MM.1S (cell line): Measurements from ENCODE around the gene PDE10A.

ENCODE experiments used
- DNase-seq: peaks from one replicate; pipeline ENCODE4 v3.0.0-alpha.2; 2015
- H2AFZ ChIP-seq: fragments of 300-600 bp; sonication (generic); 2 replicates; pipeline ENCODE4 v1.6.0; 2016; ENCODE audit warnings: antibody characterized with exemption, low read length
- H3F3A ChIP-seq: fragments of 300-600 bp; sonication (generic); 2 replicates; pipeline ENCODE4 v1.6.1; 2016; ENCODE audit warnings: mild to moderate bottlenecking, antibody characterized with exemption, low read length, moderate library complexity, mixed read lengths; ENCODE audit not compliant: insufficient read depth
- H3K27ac ChIP-seq: fragments of 300-600 bp; sonication (generic); 2 replicates; pipeline ENCODE4 v1.5.1; 2016; ENCODE audit warnings: mild to moderate bottlenecking, low read length
- H3K27me3 ChIP-seq: fragments of 300-600 bp; sonication (generic); replicated peaks from 2 replicates; pipeline ENCODE4 v1.6.0; 2016; ENCODE audit warnings: low read length; ENCODE audit not compliant: insufficient read depth
- H3K36me3 ChIP-seq: fragments of 300-600 bp; sonication (generic); replicated peaks from 2 replicates; pipeline ENCODE4 v1.6.1; 2016; ENCODE audit warnings: mild to moderate bottlenecking, low read length, mixed read lengths; ENCODE audit not compliant: insufficient read depth
- H3K4me1 ChIP-seq: fragments of 300-600 bp; sonication (generic); 2 replicates; pipeline ENCODE4 v1.6.1; 2016; ENCODE audit warnings: low read length, mixed read lengths
- H3K4me2 ChIP-seq: fragments of 300-600 bp; sonication (generic); 2 replicates; pipeline ENCODE4 v1.6.0; 2016; ENCODE audit warnings: low read depth, low read length
- H3K4me3 ChIP-seq: fragments of 300-600 bp; sonication (generic); 2 replicates; pipeline ENCODE4 v1.5.1; 2016; ENCODE audit warnings: low read length, mixed read lengths
- H3K79me2 ChIP-seq: fragments of 300-600 bp; sonication (generic); 2 replicates; pipeline ENCODE4 v1.6.1; 2016; ENCODE audit warnings: mixed run types, low read length, mixed read lengths
- H3K9ac ChIP-seq: fragments of 300-600 bp; sonication (generic); 2 replicates; pipeline ENCODE4 v1.6.1; 2016; ENCODE audit warnings: low read length, mixed read lengths
- H3K9me2 ChIP-seq: fragments of 300-600 bp; sonication (generic); replicated peaks from 2 replicates; pipeline ENCODE4 v1.6.1; 2016; ENCODE audit warnings: mild to moderate bottlenecking, low read length, mixed read lengths; ENCODE audit not compliant: insufficient read depth
- H3K9me3 ChIP-seq: fragments of 300-600 bp; sonication (generic); replicated peaks from 2 replicates; pipeline ENCODE4 v1.6.1; 2016; ENCODE audit warnings: mild to moderate bottlenecking, low read length, mixed read lengths; ENCODE audit not compliant: insufficient read depth
- H4K20me1 ChIP-seq: fragments of 300-600 bp; sonication (generic); 2 replicates; pipeline ENCODE4 v1.6.1; 2016; ENCODE audit warnings: mild to moderate bottlenecking, low read length, moderate library complexity, mixed read lengths; ENCODE audit not compliant: insufficient read depth
- CTCF ChIP-seq: fragments of 300-600 bp; sonication (generic); IDR thresholded peaks from 2 replicates; pipeline ENCODE4 v1.5.1; 2016; ENCODE audit warnings: antibody characterized with exemption, low read length, mixed read lengths
- EZH2 ChIP-seq: fragments of 300-600 bp; sonication (generic); optimal IDR thresholded peaks from 2 replicates; pipeline ENCODE3; 2017; ENCODE audit warnings: low read depth, mild to moderate bottlenecking, antibody characterized with exemption, low read length, mixed read lengths
- EZH2phosphoT487 ChIP-seq: fragments of 300-600 bp; sonication (generic); IDR thresholded peaks from 2 replicates; pipeline ENCODE4 v1.6.1; 2018; ENCODE audit warnings: antibody characterized with exemption, low read length

PDE10A gene

DNA sequence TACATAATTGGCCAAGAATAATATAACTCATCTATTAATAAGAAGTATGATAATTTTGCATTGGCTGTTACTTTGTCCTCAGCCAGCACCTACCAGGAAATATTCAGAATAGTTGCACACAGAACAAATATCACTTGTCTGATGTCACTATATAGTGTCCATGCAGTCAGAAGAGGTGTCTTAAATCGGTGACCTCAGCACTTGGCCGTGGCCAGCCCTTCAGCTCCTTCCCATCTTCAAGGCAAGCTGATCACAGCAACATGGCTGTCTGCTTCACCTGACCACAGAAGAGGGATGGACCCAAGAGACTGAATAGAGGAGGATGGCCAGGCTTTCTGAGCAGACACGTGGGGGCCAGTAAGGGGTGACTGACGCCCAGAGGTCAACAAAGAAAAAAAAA, 22.2 kb downstream of the PDE10A start:
- Histone ChIP-seq H3K4me2 (no peak overlapping the region), H3F3A (no peaks in the 10 kb centered on the region), H3K36me3 (no peaks in the 10 kb centered on the region), H3K4me1 (no peaks in the 10 kb centered on the region), H3K9ac (no peak overlapping the region), H3K9me3 (no peaks in the 10 kb centered on the region), H3K79me2 (no peaks in the 10 kb centered on the region), H3K4me3 (no peak overlapping the region), H3K27ac (no peak overlapping the region), H4K20me1 (no peaks in the 10 kb centered on the region), H3K9me2 (no peaks in the 10 kb centered on the region), H3K27me3 (no peaks in the 10 kb centered on the region), H2AFZ (no peak overlapping the region)
- DNase-seq, result no peak
- TF ChIP-seq EZH2phosphoT487 (no peak), CTCF (no peak), EZH2 (no peak)

DNA sequence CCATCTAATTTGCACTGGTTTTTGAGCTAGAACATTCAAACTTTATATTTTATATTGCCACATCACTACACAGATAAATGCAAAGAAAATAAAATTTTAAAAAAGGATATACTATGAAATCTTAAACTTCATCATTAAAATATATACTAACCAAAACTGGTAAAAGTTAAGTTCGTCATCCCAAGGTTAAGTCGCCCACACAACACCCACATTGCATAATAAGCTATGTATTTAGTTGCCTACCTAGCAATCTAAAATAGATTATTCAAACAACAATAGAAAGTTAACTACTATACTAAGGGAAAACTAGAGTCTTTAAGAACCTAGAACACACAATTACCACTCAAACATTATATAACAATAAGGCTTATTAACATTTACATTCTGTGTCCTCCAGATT, 24.5 kb downstream of the PDE10A start:
- no peaks in the 10 kb centered on the region for H3K36me3 ChIP-seq
- TF ChIP-seq EZH2phosphoT487 (no peak), EZH2 (no peak), CTCF (no peak)
- no peaks in the 10 kb centered on the region for H3K9me3 ChIP-seq
- no peaks in the 10 kb centered on the region for H3K79me2 ChIP-seq
- no peak overlapping the region for H2AFZ ChIP-seq
- H3K4me2 ChIP-seq, result no peak overlapping the region
- no peak for DNase-seq
- no peak overlapping the region for H3K9ac ChIP-seq
- no peaks in the 10 kb centered on the region for H4K20me1 ChIP-seq
- no peak overlapping the region for H3K4me3 ChIP-seq
- no peaks in the 10 kb centered on the region for H3K4me1 ChIP-seq
- no peaks in the 10 kb centered on the region for H3K27me3 ChIP-seq
- no peaks in the 10 kb centered on the region for H3F3A ChIP-seq
- no peak overlapping the region for H3K27ac ChIP-seq
- no peaks in the 10 kb centered on the region for H3K9me2 ChIP-seq

GRCh38 chr6:165637586-165637985, 25.5 kb downstream of the PDE10A start:
- no peak overlapping the region for H3K9ac ChIP-seq
- TF ChIP-seq CTCF (no peak), EZH2phosphoT487 (no peak), EZH2 (no peak)
- no peaks in the 10 kb centered on the region for H3K79me2 ChIP-seq
- H3K9me3 ChIP-seq, result no peaks in the 10 kb centered on the region
- H3K27me3 ChIP-seq, result no peaks in the 10 kb centered on the region
- H3K9me2 ChIP-seq, result no peaks in the 10 kb centered on the region
- no peak for DNase-seq
- no peak overlapping the region for H2AFZ ChIP-seq
- no peak overlapping the region for H3K4me2 ChIP-seq
- no peaks in the 10 kb centered on the region for H3F3A ChIP-seq
- H3K27ac ChIP-seq, result no peak overlapping the region
- no peaks in the 10 kb centered on the region for H3K4me1 ChIP-seq
- H3K4me3 ChIP-seq, result no peak overlapping the region
- H3K36me3 ChIP-seq, result no peaks in the 10 kb centered on the region
- no peaks in the 10 kb centered on the region for H4K20me1 ChIP-seq
